ENCODE results near the gene MPP2.
A peak's percentile ranks its signal among the peaks of the same experiment; 100 is the strongest.
"Not testable (repeated sequence)": the region's sequence is repeated elsewhere in the genome, so short reads cannot be mapped to it uniquely, and the experiment has no call there.

Gene MPP2

DNA sequence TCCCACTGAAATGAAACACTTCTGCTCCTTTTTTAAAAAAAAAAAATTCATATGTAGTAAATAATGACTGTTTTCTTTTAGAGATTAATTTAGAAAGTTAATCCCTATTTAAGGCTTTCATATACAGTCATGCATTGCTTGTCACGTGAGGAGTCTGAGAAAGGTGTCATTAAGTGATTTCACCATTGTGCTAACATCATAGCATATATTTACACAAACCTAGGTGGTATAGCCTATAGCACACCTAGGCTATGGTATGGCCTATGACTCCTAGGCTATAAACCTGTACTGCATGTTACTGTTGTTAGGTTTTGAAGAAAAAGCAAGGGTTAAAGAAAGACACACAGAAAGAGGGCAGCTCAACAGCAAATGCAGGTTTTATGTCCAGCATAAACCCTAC lies 21.3 kb upstream of the MPP2 start:
- DNase-seq (ENCODE audit: low read depth in 3 of 3): no peak

DNA sequence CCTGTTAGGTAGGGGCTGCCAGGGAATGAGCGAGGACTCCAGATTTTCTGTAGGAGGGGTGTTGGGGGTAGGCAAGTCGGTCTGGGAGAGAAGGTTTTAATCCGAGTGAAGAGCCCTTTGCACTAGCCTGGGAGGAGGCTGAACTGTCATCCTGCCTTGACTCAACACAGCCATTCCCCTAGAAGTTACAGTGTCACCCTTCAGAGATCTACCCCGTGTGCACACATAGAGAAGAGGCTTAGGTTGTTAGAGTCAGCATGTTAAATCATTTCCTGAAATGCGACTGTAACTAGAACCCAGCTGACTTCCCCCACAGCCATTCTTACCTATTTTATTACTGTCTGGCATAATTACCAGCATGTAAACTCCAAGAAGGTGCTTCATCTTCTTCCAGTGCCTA lies 20.6 kb upstream of the MPP2 start:
- not testable (repeated sequence) for DNase-seq (ENCODE audit: low read depth in 3 of 3)

DNA sequence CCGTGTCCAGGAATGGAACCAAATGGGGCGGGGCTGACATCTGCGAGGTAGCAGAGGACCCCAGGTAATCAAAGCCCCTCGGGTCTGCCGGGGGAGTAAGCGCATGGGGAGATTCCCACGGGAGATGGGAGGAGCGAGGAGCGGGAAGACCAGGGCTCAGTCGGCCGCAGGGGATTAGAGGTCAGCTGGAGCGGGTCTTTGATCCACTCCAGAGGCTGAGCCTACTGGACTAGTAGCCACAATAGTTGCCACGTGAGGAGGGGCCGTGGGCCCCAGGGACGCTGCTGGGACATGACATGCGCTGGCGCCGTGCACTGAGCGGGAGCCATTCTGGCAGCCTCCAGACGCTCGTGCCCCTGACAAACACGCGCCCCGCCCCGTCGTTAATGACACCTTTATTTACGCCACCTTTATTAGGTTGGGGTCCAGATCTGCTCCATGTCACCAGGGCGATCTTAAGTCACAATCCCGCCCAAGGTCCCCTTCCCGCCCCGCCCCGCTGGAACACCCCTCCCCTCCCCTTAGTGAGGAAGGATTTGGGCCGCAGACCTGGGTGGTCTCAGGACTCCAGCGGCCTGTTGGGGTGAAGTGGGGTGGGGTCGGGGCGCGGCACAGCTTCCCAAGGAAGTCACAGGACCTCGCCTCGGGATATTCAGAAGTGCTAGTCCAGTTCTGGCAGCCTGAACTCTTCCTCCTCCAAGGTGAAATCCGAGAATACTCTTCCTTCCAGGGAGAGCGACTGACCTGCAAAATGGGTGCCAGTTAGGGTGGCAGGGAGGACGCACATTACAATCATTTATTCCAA lies 19.9 kb upstream of the MPP2 start:
- DNase-seq (ENCODE audit: low read depth in 3 of 3): no peak

DNA sequence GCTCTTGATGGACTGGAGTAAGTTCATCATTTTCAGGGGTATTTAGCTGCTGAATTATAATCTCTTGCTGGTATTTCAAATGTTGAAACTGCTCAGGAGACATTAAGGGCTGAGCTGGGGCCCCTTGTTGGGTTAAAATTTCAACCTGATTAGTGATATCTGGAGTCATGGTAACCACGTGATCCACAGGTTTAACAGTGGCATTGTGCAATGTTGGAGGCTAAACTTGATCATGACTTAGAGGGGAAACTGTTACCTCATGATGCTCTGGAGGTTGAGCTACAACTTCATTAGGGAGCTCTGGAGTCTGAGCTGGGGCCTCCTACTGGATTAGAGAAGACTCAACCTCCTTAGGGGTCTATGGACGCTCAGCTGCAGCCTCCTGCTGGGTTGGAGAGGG lies 17.2 kb upstream of the MPP2 start:
- DNase-seq (ENCODE audit: low read depth in 3 of 3): no peak

DNA sequence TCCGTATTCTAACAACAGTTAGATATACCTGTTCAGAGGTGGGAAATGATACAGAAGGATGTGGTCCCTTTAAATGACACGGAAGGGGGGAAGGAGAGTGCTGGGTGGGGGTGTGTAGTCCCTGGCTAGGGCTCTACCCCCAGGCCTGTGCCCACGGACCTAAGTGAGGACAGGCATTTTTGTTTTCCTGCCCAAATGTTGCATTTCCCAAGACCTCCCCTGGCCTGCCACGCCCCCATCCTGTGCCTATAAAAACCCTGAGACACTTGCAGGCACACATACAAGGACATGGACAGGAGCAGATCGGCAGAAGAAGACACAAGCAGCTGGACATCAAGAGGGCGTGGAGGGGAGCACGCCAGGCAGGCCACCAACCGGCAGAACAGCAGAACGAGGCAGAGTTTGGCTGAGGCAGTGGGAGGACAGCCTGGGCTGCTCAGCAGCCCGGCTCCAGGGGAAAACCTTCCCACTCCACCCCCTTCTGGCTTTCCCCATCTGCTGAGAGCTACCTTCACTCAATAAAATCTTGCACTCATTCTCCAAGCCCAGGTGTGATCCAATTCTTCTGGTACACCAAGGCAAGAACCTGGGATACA lies 13.3 kb upstream of the MPP2 start:
- DNase-seq (ENCODE audit: low read depth in 3 of 3): no peak

DNA sequence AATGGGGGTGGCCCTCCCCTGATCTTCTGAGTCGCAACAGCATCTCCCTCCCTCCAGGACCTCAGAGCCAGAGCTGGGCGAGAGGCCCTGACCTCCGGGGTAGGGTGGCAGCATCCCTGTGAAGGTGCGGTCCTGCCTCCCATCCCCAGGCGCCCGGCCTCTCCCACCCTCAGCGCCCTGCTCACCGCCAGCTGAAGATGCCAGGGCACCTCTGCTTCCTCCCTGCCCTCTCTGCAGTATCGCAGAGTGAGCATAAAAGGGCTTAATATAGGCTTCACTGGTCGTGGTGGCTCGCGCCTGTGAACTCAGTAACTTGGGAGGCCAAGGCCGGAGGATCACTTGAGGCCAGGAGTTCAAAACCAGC lies 10.7 kb upstream of the MPP2 start:
- no peak for DNase-seq (ENCODE audit: low read depth in 3 of 3)

DNA sequence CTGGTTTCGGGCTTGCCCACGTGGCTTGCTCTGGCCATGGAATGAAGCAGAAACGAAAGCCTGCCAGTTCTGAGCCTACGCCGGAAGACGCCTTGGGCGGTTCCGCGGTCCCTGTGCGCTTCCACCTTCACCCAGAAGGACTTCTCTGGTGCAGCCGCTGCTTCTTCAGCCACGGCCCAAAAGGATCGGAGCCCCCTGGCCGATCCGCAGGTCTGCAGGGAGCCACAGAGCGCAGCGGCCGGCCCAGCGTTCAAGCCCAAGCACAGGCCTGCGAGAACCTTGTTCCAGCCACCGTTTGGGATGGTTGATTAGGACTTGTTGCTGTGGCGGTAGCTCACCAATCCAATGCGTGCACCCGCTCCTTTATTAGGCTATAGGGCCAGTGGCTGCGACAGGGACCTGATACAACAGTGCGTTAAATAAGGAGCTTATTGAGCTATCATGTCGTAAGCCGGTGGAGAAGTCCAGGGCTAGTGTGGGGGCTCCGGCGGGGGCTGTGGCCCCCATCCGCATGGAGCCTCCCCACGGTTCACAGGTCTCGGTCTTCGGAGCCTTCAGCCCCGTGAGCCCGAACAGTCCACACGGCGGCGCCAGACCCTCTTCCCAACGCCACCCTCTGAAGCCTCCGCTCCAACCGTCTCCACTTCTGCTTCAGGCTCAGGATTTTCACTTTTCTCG lies 10.2 kb upstream of the MPP2 start:
- DNase-seq (ENCODE audit: low read depth in 3 of 3): peak in 1 of 3 experiments; percentile 32

DNA sequence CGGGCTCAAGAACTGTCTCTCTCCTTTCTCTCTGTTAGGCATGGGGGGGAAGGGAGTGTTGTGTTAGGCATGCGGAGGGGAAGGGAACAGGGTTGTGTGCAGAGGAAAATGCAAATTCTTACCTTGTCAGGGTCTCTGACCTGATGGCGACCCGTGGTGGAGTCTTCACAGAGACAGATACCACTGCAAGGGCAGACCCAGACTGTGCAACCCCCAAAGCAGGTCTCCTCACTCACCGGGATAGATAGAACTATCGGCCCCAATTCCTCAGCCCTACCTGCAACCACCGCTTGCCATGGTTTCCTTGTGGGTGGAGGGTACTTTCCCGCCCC lies 9.6 kb upstream of the MPP2 start:
- no peak for DNase-seq (ENCODE audit: low read depth in 3 of 3)

DNA sequence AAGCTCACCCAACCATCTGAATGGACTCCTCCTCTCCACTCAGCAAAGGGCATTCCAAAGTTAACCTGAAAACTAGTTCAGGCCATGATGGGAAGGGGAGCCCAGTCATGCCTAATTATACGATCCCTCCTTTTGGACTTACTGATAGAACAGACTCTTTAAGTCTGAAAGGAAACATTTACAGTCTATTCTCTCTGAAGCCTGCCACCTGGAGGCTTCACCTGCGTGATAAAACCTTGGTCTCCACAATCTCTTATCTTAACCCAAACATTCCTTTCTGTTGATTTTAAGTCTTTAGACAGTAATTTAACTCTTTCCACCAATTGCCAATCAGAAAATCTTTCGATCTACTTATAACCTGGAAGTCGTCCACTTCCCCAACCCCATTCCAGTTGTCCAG lies 9.0 kb upstream of the MPP2 start:
- no peak for DNase-seq (ENCODE audit: low read depth in 3 of 3)

DNA sequence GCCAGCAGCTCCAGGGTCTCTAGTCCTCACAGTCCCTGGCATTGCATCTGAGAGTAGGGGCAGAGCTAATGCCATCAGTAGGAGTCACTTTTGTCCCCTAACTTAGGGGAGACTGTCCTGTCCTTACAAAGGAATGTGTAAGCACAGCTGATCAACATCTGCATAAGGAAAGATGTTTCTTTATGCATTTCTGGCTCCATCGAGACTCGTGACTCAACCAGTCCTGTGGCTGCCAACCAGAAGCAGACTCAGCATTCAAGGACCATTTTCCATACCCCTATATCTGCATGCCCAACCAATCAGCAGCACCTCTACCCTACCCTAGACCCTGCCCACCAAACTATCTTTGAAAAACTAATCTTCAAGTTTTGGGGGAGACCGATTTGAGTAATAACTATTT lies 8.2 kb upstream of the MPP2 start:
- DNase-seq (ENCODE audit: low read depth in 3 of 3): no peak

DNA sequence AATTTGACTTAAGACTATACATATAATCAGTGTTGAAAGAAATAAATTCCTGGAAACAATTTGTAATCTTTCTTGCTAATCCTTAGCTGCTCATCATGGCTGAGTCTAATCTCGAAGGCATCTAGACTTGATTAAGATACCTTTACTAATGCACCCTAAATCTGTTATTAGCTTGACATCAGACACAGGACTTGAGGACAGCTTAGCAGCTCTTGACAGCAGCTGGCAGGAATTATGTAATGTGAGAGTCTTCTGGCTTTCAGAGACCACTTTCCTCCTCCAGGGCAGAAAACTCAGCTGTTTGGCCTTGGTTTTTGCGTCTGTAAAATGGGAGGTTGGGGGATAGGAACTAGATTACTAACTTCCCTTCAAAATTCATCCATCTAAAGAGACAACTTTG lies 7.1 kb upstream of the MPP2 start:
- no peak for DNase-seq (ENCODE audit: low read depth in 3 of 3)

DNA sequence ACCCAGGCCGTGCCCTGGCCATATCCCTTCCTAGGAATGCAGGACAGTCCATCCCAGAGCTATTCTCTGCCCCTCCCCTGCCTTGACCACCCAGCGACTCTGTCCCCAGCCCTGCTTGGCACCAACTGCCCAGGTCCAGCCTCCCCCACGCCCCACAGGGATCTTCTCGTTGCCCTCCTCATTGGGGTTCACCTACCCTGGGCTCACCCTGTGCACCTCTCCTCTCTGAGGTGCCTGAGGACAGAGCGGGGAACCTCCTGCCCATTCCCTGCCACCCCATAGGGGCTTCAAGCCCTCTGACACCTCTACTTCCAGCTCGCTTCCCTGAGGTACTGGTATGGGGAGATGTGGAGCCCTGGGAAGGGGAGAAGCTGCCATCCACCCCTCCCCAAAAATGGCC lies 6.2 kb upstream of the MPP2 start:
- no peak for DNase-seq (ENCODE audit: low read depth in 3 of 3)

DNA sequence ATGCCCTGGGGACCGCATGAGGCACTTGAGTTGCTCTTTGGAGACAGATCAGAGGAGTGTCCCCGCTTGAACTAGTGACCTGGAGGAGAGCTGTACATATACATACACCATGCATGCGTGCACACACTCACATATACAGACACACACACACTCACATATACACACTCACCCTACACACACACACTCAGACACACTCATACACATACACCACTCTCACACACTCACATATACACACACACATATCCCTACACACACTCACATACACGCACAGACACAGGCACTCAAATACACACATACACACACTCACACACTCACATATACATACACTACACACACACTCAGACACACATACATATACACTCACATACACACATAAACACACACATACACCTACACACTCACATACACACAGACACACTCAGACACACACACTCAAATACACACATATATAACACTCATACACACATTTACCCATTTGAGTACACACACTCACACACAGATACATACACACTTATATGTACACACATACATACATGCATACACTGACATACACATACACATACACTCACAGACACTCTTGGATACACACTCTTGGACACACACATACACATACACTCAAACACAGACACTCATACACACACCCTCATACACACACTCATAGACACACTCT lies 5.4 kb upstream of the MPP2 start:
- no peak for DNase-seq (ENCODE audit: low read depth in 3 of 3)

DNA sequence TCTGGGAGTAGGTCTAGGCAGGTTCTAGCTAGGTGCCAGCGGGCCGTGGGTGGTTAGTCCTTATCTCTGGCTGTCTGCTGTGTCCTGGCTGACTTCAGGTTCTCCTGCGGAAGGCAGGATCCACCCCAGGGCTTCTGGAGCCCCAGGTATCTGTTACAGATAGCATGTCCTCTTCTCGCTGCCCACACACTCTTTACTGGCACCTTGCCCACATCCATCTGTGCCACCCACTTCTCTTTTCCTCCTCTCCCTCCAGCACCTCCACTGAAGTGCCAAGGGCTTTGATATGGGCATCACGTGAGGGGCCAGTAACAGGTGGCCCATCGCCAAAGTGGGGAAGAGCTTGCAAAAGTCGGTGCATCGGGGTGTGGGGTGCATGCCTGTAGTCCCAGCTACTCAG lies 4.6 kb upstream of the MPP2 start:
- DNase-seq (ENCODE audit: low read depth in 3 of 3): no peak

DNA sequence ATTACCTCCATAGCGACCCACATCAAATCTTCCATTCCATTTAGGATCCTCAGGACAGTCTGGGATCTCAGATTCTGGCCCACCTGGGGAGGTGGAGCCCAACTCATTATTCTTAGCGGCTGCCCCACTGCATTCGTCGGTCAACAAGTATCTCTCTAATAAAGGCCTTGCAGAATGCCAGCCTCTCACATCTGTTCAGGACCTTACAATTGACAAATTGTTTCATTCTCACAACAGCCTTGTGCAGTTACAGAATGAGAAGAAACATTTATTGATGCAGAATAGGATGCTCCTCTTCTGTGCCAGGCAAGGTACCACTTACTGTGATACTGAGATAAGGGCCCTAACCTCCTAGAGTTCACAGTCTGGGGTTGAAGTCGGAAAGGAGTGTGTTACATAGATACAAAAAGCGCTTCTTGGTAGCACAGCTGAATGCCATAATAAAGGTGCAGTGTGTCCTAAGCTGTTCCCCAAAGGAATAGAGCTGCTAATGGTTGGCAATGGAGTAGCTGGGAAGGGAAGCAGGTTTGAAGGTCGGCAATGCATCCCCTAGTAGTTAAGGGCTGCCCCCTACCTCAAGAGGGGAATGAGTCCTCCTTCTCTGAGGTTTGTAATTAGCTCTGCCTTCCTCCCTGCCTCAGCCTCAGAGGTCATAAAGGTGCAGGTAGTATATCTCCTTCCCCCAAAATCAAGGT lies 2.3 kb upstream of the MPP2 start:
- no peak for DNase-seq (ENCODE audit: low read depth in 3 of 3)

DNA sequence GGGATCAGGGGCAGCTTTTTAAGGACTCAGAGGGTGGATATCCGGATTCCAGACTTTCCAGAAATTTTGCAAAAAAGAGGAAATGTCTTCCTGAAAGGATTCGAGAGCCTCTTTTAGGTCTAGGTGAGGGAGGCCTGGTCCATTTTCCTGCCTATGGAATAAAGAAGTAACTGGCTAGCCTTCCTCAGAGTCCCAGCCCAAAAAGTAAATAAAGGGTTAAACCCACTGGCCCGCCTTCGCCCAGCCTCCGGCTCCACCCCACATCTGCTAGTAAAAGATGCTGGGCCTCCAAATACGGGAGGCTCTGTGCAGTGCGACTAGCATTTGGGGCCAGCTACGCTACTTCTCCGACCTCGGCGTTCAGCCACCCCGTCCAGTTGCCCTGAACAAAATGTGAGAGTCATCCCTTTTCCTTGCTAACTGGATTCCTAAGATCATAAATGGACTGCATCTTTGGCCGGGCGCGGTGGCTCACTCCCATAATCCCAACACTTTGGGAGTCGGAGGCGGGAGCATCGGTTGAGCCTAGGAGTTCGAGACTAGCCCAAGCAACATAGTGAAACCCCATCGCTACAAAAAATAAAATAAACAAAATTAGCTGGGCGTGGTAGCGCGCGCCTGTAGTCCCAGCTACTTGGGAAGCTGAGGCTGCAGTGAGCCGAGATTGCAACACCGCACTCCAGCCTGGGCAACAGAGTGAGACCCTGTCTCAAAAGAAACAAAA lies 824 bp upstream of the MPP2 start:
- DNase-seq (ENCODE audit: low read depth in 3 of 3): peak in 2 of 3 experiments; percentile 26 to 31

DNA sequence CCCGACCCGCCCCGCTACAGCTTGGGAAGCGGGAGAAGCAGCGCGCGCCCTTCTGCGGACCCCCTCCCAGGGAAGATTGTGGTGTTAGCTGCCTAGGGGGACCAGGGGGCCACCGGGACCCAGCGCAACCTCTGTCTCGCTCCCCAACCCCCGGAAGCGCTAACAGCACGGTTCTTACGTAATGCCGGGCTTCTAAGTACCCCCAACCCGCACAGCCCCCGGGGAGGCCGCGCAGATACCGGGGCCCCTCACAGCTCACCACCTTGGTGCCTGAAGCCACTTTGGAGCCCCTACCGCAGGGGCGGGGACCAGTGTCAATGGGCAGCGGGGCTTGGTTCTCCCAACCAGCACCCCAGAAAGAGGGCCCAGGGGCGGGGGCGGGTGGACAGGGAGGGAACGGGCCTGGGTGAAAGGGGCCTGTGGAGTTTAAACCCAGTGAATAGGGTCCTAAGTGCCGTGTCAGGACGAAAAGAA lies 348 bp downstream of the MPP2 start:
- no peak for DNase-seq (ENCODE audit: low read depth in 3 of 3)

DNA sequence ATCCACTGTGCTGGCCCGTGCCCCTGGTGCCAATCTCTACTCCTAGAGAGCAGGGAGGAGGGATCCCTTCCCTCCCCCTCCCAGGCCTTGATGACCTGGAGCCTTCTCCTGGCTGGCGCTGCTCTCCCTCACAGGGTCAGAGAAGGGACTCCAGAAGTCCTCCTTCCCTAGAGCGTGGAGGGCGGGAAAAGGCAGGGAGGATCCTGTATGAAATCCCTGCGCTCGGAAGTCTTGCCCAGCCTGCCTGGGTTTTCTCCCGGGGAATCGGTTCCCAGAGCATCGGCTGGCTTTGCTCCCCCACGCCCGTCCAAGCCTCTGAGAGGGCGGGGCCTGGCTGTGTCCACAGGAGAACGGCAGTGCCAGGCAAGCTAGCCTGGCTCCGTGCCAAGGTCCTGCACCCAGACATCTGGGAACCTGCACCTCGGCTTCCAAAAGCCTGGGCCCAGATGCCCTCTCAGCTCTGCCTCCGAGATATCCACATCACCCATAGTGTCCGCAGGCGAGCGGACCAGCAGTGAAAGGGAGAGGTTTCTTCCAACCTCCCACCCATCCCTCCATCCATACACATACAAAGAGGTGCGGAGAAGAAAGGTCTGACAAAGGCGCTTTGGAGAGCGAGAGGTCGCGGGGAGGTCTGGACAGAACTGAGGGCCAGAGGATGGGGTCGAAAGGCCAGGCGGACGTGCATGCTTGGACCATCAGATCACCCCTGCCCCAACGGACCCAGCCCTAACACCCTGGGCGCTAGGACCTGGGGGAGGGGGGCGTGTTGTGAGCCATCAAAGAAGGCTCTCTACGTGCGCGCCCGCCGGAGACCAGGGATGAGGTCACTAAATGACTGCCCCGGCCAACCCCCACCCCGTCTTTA lies 1.1 kb downstream of the MPP2 start:
- no peak for DNase-seq (ENCODE audit: low read depth in 3 of 3)

DNA sequence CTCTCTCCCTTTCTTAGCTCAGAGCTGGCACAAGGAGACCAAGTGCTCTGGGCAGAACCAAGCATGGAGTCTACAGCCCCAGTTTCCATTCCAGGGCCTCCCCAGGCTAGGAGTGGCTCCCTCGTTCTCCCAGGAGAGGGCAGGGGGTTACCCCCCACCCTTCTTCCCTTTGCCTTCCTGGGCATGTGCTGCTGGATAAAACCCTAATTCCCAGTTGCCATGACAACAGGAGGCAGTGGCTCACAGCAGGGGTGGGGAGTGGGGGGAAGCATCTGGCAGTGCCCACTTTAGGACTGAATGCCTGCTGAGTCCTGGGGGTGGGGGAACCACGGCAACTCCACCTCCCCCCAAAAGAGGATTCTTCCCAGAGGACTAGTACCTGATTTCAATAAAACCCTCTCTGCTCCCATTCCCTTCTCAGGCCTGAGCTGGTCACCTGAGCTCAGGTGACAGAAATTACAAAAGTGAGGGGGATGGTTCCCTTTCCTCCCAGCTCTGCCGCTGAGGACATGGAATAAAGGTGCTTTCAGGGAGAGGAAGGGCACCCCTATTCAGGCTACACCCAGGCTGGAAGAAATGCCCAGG lies 1.8 kb downstream of the MPP2 start:
- DNase-seq (ENCODE audit: low read depth in 3 of 3): no peak
